HG02943 (cell line): ENCODE measurements around the gene NUP155.
"Not testable (repeated sequence)": the region's sequence is repeated elsewhere in the genome, so short reads cannot be mapped to it uniquely, and the experiment has no call there.

Source experiments
- ATAC-seq: cut with Tn5 transposase; IDR thresholded peaks from one replicate; pipeline ENCODE4 v1.9.1; 2021; ENCODE audit warnings: mild to moderate bottlenecking, low read depth, moderate library complexity; ENCODE audit not compliant: unreplicated experiment

The NUP155 gene

DNA sequence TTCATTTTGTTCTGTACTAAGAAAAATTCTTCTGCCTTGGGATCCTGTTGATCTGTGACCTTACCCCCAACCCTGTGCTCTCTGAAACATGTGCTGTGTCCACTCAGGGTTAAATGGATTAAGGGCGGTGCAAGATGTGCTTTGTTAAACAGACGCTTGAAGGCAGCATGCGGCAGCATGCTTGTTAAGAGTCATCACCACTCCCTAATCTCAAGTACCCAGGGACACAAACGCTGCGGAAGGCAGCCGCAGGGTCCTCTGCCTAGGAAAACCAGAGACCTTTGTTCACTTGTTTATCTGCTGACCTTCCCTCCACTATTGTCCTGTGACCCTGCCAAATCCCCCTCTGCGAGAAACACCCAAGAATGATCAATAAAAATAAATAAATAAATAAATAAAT, 74.6 kb downstream of the NUP155 start:
- not testable (repeated sequence) for ATAC-seq

DNA sequence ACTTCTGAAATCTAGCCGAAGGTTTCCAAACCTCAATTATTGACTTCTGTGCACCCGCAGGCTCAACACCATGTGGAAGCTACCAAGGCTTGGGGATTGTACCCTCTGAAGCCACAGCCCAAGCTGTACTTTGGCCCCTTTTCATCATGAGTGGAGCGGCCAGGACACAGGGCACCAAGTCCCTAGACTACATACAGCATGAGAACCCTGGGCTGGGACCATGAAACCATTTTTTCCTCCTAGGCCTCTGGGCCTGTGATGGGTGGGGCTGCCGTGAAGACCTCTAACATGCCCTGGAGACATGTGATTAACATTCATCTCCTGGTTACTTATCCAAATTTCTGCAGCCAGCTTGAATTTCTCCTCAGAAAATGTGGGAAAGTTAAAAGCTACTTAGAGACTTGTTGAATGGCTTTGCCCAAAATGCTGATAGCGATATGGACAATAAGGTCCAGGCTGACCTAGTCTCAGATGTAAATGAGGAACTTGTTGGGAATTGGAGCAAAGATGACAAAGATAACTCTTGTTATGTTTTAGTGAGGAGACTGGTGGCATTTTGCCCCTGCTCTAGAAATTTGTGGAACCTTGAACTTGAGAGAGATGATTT, 87.6 kb downstream of the NUP155 start:
- no peak for ATAC-seq

DNA sequence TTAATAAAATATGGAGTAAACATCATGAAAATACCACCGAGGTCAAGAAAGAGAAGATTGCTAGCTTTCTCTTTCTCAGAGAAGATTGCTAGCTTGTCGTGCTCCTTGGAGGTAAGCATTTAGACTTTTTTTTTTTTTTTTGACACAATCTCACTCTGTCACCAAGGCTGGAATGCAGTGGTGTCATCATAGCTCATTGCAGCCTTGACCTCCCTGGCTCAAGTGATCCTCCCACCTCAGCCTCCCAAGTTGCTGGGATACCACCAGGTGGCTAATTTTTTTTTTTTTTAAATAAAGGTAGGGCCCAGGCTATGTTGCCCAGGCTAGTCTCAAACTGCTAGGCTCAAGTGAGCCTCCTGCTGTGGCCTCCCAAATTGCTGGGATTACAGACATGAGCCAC, 95.4 kb downstream of the NUP155 start:
- no peak for ATAC-seq

DNA sequence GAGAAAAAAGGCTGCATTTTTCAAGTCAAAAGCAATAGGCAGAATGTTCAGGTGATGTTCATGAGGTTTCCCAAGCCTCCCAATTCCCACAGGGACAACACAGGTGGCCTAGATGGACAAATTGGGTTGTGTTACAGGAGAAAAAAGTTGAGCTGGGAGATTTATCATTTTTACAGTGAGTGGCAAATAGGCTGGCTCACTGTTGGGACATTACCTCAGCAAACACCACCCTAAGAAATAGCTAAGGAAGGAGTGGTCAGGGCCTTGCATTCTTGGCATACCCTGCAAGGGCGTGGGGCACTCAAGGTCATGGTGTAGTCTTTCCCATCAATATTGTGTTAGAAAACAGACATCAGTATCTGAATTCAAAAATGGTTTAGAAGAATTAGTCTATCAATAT, 98.4 kb downstream of the NUP155 start:
- ATAC-seq = no peak

DNA sequence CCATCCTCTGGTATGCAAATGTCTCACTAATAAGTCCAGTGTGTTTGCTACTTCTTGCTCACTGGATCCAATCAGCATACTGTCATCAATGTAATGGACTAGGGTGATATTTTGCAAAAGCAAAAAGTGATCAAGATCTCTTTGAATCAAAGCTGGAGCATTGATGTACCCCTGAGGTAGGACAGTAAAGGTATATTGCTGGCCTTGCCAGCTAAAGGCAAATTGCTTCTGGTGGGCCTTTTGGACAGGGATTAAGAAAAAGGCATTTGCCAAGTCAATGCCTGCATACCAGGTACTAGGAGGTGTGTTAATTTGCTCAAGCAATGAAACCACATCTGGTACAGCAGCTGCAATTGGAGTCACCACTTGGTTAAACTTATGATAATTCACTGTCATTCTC, 102.8 kb downstream of the NUP155 start:
- ATAC-seq = not testable (repeated sequence)

DNA sequence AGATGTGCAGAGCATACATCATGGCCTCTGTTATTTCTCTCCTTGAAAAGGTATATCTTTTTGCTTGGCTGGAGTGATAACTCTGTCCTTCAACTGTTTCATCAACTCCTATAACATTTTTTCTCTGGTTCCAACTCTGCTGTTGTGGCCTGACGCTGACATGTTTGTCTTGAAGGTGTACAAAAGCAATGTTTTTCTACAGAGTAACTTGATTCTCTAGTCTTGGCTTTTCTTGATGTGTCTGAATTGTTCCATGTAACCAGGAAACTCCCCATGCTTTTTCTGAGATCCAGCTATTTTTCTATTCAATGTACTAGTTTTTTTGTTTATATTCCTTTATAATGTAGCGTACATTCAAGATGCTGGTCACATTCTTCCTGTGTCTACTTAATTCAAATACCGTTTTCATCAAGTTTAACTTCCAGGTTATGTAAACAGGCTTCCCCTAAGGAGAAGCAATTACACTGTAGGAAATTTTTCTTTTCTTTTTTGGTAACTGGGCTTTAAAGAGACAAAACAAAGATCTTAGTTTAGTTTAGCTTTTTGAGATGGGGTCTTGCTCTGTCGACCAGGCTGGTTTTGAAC, 115.0 kb downstream of the NUP155 start:
- ATAC-seq = no peak

DNA sequence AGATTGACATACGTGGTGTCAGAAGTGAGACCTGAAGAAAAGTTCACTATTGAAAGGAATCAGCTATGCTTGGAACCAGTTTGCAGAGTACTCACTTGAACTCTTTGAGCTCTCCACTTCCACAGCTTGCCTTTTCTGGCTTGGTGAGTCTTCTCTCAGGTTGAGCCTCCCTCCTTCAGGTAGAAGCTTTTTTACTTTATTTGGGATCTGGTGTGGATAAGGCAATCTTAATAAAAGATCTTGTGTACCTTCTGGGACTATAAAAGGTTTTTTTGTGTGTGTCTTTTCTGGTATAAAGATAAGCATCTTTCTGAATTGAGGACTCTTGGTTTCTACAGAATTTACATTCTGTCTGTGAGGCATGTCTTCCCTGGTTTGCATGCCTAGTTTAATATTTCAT, 116.3 kb downstream of the NUP155 start:
- ATAC-seq = no peak

DNA sequence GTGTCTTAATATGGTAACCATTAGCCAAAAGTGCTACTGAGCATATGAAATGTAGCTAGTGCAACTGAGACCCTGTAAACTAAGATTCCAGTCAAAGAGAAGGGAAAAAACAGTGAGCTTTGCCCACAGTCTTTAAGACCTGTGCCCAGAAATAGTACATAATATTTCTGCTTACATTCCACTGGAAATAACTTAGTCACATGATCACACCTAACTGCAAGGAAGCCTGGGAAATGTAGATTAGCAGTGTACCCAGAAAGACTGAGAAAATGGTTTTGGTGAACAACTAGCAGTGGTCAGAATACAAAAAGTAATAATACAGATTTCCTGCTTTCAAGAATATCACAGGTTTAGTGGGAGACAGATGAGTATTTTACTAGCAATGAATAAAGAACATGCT, 119.2 kb downstream of the NUP155 start:
- no peak for ATAC-seq

DNA sequence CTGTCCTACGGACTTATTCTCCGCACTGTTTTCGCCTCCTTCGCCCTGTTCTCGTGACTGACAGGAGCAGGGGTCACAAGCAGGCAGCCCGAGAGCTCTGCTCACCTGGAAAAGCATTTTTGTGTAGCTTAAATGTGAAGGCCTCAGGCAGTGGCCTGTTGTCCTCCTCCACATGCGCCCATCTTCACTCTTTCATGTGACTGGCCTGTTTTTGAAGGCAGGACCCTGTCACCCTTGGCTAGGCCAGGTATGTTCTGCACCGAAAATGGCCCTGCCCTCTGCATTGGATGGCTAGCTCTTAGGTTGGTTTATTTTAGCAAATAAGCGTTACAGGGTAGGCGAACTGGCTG, 121.1 kb downstream of the NUP155 start:
- ATAC-seq = no peak

DNA sequence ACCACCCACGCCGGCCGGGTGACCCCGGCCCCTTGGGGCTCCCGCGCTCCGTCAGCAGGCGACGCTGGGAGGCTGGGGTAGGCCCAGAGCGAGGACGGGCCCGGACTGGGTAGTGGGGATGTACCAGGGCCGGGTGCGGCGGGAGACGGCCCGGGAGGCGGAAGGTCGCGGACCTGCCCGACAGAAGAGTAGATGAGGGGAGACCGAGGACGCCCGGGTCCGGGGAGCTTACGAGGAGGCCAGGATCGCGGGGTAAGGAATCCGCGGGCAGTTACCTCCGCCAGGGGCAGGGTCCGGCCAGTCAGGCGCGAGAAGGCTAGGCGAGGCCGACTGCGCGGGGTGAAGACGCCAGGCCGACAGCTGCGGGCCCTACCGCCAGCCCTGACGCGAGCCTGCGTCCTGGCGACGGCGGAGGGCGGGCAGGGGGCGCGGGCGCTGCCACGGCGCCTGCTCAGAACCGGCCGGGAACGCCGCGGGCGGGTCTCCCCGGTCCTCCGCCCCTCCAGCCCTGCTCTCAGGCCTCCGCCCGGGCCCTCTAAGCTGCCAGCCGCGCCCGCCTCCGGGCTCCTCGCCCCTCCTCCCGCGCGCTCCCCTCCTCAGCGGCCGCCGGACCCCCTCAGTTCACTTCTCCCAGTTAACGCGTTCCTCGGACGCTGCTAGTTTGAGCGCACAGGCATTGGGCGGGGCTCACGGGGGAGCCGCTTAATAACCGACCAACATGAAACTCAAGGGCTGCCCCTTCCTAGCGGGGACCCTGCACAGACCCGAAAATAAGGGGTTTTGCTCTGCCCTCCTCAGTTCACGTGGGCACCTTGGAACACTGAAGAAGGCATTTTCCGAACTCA, 121.7 kb downstream of the NUP155 start, which contains the start of gene CPLANE1:
CPLANE1 (minus strand) TSS at position 407 of the 845 bp plus-strand sequence. CDS start 1,678 bp downstream, outside the sequence.
- peak; percentile 69 for ATAC-seq

DNA sequence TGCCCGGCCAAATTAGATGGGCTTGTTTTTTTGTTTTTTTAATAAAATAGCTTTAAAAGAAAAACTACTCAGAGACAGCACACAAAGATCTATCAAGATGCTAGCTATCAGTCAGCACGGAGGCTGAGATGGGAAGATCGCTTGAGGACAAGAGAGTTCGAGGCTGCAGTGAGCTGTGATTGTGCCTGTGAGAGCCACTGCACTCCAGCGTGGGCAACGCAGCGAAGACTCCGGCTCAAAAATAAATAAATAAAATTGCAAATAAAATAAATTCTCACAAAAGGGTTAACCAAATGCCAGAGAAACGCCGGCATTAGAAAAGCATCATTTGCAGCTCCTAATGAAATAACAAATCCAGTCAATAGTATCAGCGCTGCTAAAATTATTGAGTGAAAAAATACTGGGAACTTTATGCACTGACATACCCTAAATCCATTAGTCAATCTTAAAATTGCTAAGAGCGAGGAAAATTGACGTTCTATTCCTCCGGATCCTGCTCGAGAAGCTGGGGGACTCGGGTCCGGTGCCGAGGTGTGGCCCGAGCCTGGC, 122.4 kb downstream of the NUP155 start:
- ATAC-seq = no peak

DNA sequence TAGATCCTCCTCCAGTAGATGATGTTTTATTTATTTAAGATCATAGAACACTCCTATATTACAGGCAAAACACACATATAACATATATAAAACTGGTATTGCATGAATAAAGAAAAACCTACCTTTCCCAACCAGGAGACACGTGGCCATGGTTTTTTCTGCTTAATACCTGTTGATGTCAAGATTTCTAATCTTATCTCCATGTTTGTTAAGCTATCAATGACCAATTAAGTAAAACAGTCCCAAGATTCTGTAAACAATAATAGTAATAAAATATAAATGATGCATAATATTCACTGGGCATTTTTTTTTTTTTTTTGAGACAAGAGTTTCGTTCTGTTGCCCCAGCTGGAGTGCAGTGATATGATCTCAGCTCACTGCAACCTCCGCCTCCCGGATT, 123.4 kb downstream of the NUP155 start:
- no peak for ATAC-seq

DNA sequence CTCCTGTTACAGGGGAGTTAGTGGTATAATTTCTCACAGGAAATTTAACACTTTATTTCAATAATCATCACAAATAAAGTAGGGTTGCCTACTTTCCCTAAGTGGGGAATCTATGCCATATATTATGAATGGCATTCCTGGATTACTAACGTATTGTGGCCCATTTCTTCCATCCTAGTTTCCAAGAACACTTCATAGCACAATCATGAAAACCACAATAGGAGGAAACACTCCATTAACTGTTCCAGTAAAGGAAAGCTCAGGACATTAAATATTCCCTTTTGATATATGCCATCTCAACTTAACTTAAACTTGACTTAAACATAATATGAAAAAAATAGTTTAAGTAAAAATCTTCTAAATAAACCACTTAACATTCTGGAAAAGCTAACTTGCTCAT, 123.9 kb downstream of the NUP155 start:
- ATAC-seq = no peak
